ENCODE results near the gene AGBL4.

GRCh38 chr1:50060279-50060678 lies 36.5 kb upstream of the AGBL4 start:
- TF ChIP-seq EZH2 (IDR thresholded peaks at IDR 0.05; ENCODE audit: insufficient read depth, poor library complexity, severe bottlenecking) (no peak), EZH2phosphoT487 (IDR thresholded peaks at IDR 0.05; ENCODE audit: insufficient read depth, low read depth) (no peak)

All from GM23248 (cell line).